ENCODE measurements around the gene GYPC.
"Not testable (repeated sequence)": the region's sequence is repeated elsewhere in the genome, so short reads cannot be mapped to it uniquely, and the experiment has no call there.

The GYPC gene

GRCh38 chr2:126687503-126687902 lies 31.5 kb downstream of the GYPC start:
- no peak for DNase-seq (ENCODE audit: extremely low read depth, insufficient read length)
- no peak for TF ChIP-seq CTCF (IDR thresholded peaks at IDR 0.05; ENCODE audit: insufficient read depth, low read length, poor library complexity, severe bottlenecking)
- no peak overlapping the region for H3K4me3 ChIP-seq (replicated peaks; ENCODE audit: low read depth, low read length)
- peaks cover 8% of the 10 kb centered on the region for H3K36me3 ChIP-seq (ENCODE audit: control insufficient read depth, insufficient read depth, low read length)
- no peaks in the 10 kb centered on the region for H3K27me3 ChIP-seq (replicated peaks; ENCODE audit: control insufficient read depth, insufficient read depth, low read length)

DNA sequence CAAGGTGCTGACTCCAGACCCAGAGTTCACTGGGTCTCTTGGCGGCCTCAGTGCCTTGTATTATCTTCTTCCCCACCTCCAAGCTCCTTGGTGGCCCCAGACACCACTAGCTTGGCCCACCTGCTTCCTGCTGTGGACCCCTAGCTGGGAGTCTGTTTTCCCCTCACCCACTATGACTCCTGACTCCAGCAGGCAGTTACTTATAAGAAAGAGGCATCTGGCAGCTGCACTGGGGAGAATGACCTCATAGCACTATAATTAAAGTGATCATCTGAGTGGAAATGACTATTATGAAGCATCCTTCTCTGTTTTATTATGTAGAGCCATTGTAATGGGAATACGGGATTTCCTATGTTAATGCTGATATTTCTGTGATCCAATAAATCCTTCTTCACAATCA lies 32.6 kb downstream of the GYPC start:
- H3K27me3 ChIP-seq (replicated peaks; ENCODE audit: control insufficient read depth, insufficient read depth, low read length); DNase-seq (ENCODE audit: extremely low read depth, insufficient read length); H3K4me3 ChIP-seq (replicated peaks; ENCODE audit: low read depth, low read length); H3K36me3 ChIP-seq (ENCODE audit: control insufficient read depth, insufficient read depth, low read length): not testable (repeated sequence)

GRCh38 chr2:126692241-126692640 lies 36.3 kb downstream of the GYPC start:
- DNase-seq (ENCODE audit: extremely low read depth, insufficient read length) = not testable (repeated sequence)

DNA sequence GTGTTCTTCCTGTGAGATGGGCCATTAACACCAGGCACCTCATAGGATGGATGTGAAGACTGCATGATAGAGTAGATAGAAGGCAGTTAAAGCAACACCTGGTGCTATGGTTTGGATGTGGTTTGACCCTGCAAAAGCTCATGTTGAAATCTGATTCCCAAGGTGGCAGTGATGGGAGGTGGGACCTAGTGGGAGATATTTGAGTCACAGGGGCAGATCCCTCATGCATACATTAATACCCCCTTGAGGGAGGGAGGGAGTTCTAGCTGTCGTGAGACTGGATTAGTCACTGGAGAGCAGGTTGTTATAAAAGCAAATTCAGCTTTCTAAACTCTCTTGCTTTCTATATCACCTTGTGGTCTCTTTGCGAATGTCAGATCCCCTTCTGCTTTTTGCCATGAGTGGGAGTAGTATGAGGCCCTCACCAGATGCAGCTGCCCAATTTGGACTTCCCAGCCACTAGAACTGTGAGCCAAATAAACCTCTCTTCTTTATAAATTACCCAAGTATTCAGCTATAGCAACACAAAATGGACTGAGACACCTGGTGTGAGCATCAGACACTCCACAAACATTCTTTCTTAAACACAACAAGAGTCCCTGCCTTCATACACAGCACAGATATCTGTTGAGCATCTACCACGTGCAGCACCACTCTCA lies 37.1 kb downstream of the GYPC start:
- not testable (repeated sequence) for DNase-seq (ENCODE audit: extremely low read depth, insufficient read length); H3K27me3 ChIP-seq (replicated peaks; ENCODE audit: control insufficient read depth, insufficient read depth, low read length); H3K4me3 ChIP-seq (replicated peaks; ENCODE audit: low read depth, low read length)
- H3K36me3 ChIP-seq (ENCODE audit: control insufficient read depth, insufficient read depth, low read length) = peaks cover 20% of the 10 kb centered on the region

More at GRCh38 chr2:126692241-126692640, 36.3 kb downstream of the GYPC start:
- not testable (repeated sequence) for H3K27me3 ChIP-seq (replicated peaks; ENCODE audit: control insufficient read depth, insufficient read depth, low read length); H3K4me3 ChIP-seq (replicated peaks; ENCODE audit: low read depth, low read length)
- H3K36me3 ChIP-seq (ENCODE audit: control insufficient read depth, insufficient read depth, low read length) = peaks cover 18% of the 10 kb centered on the region

DNA sequence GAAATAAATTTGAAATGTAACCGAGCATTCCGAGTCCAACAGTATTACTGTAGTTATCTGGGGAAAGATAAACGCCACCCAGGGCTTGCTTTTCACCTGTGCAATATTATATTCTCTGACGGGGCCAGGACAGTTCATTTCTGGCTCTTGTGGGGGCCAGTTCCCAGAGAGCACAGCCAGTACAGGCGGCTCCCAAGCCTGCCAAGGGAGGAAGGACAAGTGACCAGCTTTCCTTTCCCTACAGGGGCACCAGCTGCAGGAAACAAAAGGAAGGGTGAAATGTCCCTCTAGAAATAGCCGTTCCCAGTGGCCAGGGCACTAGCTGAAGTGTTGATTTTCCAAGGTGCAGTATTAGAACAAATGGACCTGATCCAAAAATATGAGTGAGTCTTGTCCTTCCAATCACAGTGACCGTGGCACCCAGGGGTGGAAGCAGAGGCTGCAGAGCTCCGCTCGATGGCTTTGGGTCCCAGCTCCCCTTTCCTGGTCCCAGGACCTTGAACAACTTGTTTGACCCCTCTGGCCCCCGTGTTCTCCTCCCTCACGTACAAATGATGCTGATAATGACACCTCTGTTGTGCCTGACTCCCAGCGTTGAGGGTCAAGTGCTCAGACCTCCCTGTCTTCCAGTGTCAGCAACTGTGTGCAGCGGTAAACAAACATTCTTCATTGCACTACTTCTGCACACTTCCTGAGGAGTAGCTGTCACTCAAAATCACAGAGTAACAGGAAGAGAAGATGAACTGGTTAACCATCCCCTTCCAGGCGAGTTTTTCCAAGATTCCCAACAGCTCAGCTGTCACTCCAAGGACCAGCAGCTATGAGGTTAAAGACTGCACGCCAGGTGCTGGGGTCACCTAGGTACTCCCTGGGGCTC lies 40.9 kb downstream of the GYPC start:
- no peak for TF ChIP-seq CTCF (IDR thresholded peaks at IDR 0.05; ENCODE audit: insufficient read depth, low read length, poor library complexity, severe bottlenecking)
- Histone ChIP-seq H3K36me3 (ENCODE audit: control insufficient read depth, insufficient read depth, low read length) (peaks cover 18% of the 10 kb centered on the region), H3K27me3 (replicated peaks; ENCODE audit: control insufficient read depth, insufficient read depth, low read length) (no peaks in the 10 kb centered on the region), H3K4me3 (replicated peaks; ENCODE audit: low read depth, low read length) (no peak overlapping the region)
- DNase-seq (ENCODE audit: extremely low read depth, insufficient read length) = no peak

GRCh38 chr2:126698376-126698775 lies 42.4 kb downstream of the GYPC start:
- H3K27me3 ChIP-seq (replicated peaks; ENCODE audit: control insufficient read depth, insufficient read depth, low read length) = no peaks in the 10 kb centered on the region
- no peak for TF ChIP-seq CTCF (IDR thresholded peaks at IDR 0.05; ENCODE audit: insufficient read depth, low read length, poor library complexity, severe bottlenecking)
- H3K36me3 ChIP-seq (ENCODE audit: control insufficient read depth, insufficient read depth, low read length) = peaks cover 18% of the 10 kb centered on the region
- H3K4me3 ChIP-seq (replicated peaks; ENCODE audit: low read depth, low read length) = no peak overlapping the region
- DNase-seq (ENCODE audit: extremely low read depth, insufficient read length) = no peak

DNA sequence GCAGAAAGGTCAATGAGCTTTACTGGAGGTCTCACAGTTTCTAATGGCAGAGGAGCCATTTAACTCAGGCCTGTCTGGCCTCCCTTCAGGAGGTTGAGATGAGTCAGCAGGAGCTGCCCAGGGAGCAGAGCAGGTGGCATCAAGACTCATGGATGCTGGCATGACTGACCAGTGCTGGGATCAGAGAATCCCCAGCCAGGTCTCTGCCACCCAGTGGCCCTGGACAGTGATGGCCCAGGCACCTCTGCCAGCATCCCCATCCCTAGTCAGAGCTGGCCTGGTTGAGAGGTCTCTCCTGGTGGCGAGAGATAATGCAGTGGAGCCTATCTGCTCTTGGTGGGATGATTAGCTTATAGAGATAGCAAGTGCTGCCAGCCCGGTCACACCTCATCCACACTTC lies 43.1 kb downstream of the GYPC start:
- Histone ChIP-seq H3K27me3 (replicated peaks; ENCODE audit: control insufficient read depth, insufficient read depth, low read length) (no peaks in the 10 kb centered on the region), H3K4me3 (replicated peaks; ENCODE audit: low read depth, low read length) (no peak overlapping the region), H3K36me3 (ENCODE audit: control insufficient read depth, insufficient read depth, low read length) (peaks cover 16% of the 10 kb centered on the region)
- no peak for DNase-seq (ENCODE audit: extremely low read depth, insufficient read length)
- TF ChIP-seq CTCF (IDR thresholded peaks at IDR 0.05; ENCODE audit: insufficient read depth, low read length, poor library complexity, severe bottlenecking) = no peak

Measured in GM06990 (cell line).